ENCODE measurements around the gene SUSD1. TPM values are rescaled to one million over a fixed set of nuclear protein-coding genes. Genes with fewer than 3 reads are reported as not detected.

Gene SUSD1
- total and polyA plus RNA-seq, 9 of the 15 experiments (the other 6 are each of a cell fraction or from before 2014, with no cell fraction given) = 10.9 to 44.4 (median 36.1) TPM

GRCh38 chr9:112094948-112095681, 80.0 kb downstream of the SUSD1 start (continued):
- TF ChIP-seq ZNF407 (IDR thresholded peaks at IDR 0.05; ENCODE audit: low read depth) = no peak
- no peak for TF ChIP-seq PURB (CRISPR knock-in tag; IDR thresholded peaks at IDR 0.05; ENCODE audit: low read depth)
- no peak for TF ChIP-seq ZNF121 (CRISPR knock-in tag; conservative IDR thresholded peaks at IDR 0.05)
- no peak for TF ChIP-seq ZNF695 (CRISPR knock-in tag; IDR thresholded peaks at IDR 0.05)
- TF ChIP-seq, protein P1, sequence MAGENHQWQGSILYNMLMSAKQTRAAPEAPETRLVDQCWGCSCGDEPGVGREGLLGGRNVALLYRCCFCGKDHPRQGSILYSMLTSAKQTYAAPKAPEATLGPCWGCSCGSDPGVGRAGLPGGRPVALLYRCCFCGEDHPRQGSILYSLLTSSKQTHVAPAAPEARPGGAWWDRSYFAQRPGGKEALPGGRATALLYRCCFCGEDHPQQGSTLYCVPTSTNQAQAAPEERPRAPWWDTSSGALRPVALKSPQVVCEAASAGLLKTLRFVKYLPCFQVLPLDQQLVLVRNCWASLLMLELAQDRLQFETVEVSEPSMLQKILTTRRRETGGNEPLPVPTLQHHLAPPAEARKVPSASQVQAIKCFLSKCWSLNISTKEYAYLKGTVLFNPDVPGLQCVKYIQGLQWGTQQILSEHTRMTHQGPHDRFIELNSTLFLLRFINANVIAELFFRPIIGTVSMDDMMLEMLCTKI (IDR thresholded peaks at IDR 0.05; ENCODE audit: partially characterized antibody) = no peak
- no peak for TF ChIP-seq NFYB (IDR thresholded peaks at IDR 0.05; ENCODE audit: extremely low read depth, insufficient read length)
- no peak for TF ChIP-seq ZNF668 (CRISPR knock-in tag; IDR thresholded peaks at IDR 0.05)
- TF ChIP-seq ZNF224 (CRISPR knock-in tag; IDR thresholded peaks at IDR 0.05) = no peak
- no peak for TF ChIP-seq SMARCA5 (IDR thresholded peaks at IDR 0.05)
- 0 out of 2 replicates have a peak, but pooled peaks have one; percentile 9 for TF ChIP-seq SPI1 (IDR thresholded peaks at IDR 0.05; ENCODE audit: borderline replicate concordance, low read depth, low read length)
- TF ChIP-seq SUPT5H (IDR thresholded peaks at IDR 0.05) = no peak
- no peak for TF ChIP-seq POU5F1 (IDR thresholded peaks at IDR 0.05; ENCODE audit: borderline replicate concordance, low read depth, low read length, partially characterized antibody)
- TF ChIP-seq PCBP2 (IDR thresholded peaks at IDR 0.05; ENCODE audit: low read depth, low read length, poor library complexity, severe bottlenecking) = no peak
- TF ChIP-seq TGIF2 (CRISPR knock-in tag; IDR thresholded peaks at IDR 0.05) = no peak
- peak; percentile 69 for TF ChIP-seq HDAC2 (IDR thresholded peaks at IDR 0.05)
- TF ChIP-seq HMG20B (CRISPR knock-in tag; IDR thresholded peaks at IDR 0.05) = no peak
- no peak for TF ChIP-seq BRD4 (IDR thresholded peaks at IDR 0.05)
- 0 out of 2 replicates have a peak, but pooled peaks have one; percentile 29 for TF ChIP-seq ELF2 (CRISPR knock-in tag; IDR thresholded peaks at IDR 0.05)
- no peak for TF ChIP-seq CREM (IDR thresholded peaks at IDR 0.05; ENCODE audit: low read depth)

Data from K562 (cell line).